Stimulated activated CD8-positive, alpha-beta memory T cell treated with anti-CD3 and anti-CD28 coated beads, Interleukin-4, amount 100 ng/mL, for 24 hours (primary cell): ENCODE measurements around the gene COX6A2.
A peak's percentile ranks its signal among the peaks of the same experiment; 100 is the strongest.

Experiments used
- DNase-seq: peaks from one replicate; pipeline ENCODE4 v3.0.0-alpha.2; 2020; ENCODE audit warnings: low read depth

COX6A2 gene

DNA sequence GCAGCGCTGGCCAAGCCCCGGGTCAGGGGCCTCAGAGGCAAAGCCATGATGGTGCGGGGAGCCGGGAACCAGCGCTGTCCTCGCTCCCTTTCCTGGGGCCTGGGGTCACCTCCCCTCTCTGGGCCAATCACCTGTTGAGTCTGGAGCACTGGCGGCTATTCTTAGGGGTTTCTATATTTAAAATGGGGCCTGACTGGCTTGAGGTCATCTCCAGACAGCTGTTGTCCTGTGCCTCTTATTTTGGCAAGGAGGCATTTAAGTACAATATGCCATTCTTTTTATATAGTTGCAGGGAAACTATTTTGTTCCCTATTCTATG, at the start of gene COX6A2:
COX6A2 (minus strand) TSS at position 82 of the 319 bp plus-strand sequence; CDS start at position 47, 35 bp downstream.
- DNase-seq, result no peak

GRCh38 chr16:31477220-31478216, 49.4 kb upstream of the COX6A2 start:
- no peak for DNase-seq

- DNase-seq, result peak; percentile 82
Observed at GRCh38 chr16:31476303-31477219, 48.4 kb upstream of the COX6A2 start.

DNA sequence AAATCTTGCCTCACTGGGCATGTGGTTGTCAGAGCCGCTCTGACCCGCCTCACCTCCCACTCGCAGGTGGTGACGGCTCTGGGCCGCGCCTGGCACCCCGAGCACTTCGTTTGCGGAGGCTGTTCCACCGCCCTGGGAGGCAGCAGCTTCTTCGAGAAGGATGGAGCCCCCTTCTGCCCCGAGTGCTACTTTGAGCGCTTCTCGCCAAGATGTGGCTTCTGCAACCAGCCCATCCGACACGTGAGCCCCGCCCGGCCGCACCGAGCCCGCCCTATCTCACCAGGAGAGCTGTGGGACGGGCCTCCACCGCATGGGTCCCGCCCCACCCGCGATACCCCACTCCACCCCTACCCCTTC, 47.8 kb upstream of the COX6A2 start:
- no peak for DNase-seq

DNA sequence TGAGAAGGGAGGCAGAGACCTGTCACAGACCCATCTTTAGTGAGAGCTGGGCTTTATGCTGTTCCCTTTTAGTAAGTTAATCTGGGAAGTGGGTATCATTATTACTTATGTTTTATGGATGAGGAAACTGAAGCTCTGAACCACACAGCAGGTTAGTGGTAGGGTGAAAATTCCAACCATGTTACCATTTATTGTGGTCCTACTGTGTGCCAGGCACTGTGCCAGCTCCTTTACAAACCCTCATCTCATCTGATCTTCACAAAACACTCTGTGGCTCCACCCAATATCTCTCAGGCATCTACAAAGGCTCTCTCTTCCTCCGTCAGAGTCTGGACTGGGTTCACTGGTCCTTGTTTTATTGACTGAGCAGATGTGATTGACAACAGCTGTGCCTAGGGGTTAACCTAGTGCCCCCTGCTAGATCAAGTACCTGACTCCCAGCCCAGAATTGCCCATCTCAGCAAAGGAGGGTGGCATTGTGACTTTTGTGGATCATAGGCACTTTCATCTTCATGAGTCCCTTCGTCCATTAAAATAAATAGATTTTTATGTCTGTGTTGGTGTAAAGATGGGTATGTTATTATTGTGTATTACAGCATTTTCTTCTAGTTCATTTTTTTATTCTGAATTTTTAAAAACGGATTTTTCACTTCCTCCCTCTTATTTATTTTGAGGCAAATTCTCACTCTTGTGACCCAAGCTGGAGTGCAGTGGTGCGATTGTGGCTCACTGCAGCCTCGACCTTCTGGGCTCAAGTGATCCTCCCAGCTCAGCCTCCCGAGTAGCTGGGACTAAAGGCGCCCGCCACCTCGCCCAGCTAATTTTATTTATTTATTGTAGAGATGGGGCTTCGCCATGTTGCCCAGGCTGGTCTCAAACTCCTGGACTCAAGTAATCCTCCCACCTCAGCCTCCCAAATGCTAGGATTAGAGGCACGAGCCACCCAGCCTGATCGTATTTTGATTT, 46.9 kb upstream of the COX6A2 start:
- DNase-seq, result no peak

- DNase-seq, result no peak
Observed at GRCh38 chr16:31474173-31474714, 46.1 kb upstream of the COX6A2 start.

DNA sequence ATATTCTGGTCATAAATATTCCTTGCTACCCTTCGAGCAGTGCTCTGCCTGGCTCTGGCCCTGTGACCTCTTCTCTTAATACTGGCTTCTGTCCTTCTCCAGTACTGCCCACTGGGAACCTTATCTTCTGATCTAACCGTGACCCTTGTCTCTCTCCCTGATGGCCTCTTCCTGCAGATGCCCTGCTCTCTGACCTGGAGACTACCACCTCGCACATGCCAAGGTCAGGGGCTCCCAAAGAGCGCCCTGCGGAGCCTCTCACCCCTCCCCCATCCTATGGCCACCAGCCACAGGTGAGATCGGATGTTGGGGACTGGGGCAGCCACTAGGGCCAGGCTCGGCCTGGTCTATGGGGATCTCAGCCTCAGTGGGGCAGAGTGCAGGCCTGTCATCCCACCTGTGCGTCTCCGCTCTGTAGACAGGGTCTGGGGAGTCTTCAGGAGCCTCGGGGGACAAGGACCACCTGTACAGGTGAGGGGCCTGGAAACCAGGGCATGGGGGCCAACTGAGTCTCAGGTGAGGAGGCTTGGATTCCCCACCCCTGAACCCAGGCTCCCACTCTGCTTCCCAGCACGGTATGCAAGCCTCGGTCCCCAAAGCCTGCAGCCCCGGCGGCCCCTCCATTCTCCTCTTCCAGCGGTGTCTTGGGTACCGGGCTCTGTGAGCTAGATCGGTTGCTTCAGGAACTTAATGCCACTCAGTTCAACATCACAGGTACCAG, 45.3 kb upstream of the COX6A2 start:
- DNase-seq, result no peak

DNA sequence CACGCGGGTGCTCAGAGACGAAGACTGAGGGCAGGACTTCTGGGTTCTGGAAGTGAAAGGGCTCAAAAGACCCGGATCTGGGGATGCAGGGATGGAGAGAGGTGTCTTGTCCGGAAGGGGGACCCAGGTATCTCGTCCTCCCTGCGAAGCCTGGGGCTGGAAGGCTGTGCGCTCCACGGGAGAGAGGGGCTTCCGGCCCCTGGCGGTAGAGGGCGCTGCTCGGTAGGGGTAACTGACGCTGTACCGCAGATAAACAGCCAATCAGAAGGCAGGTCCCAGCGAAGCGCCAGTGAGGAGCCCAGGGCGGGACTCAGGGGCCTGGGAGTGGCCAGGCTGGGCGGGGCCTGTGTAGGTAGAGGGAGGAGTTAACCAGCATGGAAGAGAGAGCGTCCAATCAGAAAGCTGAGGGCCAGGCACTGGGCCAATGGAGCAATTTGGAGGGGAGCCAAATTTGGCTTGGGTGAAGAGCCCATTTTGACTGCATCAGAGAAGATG, 44.6 kb upstream of the COX6A2 start:
- DNase-seq, result peak; percentile 22

GRCh38 chr16:31471875-31472708, 43.9 kb upstream of the COX6A2 start, which contains the start of gene TGFB1I1:
TSS of gene TGFB1I1 (plus strand) at chr16:31472152. CDS start at chr16:31472189, 37 bp downstream.
- DNase-seq, result no peak

DNA sequence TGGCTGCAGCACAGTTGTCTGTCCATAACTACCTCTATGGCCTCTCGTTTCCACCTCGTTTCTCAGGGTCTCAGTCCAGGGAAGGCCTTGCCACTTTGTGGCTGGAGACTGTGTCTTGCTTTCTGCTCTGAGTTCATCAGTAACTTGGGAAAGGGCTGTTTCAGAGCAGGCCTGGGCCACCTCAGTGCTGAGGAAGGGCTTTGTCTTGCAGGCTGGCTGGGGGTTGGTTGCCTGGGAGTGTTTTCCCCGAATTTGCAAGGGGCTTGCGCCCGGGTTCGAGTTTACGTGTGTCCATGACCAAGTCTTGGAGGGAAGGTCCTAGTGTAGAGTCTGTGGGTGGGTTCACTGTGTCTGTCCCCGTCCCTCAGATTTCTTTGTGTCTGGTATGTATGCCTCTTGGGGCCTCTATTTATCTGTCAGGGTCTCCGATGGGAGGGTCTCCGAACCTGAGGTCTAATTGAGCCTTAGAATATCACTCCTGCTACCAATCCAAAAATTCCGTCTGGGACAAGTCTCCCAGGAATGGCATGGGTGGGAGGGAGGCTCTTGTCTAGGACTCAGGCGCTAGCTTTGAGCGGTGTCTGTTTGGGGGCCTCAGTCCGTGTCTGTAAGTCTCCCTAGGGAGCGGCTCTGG, 43.2 kb upstream of the COX6A2 start:
- DNase-seq, result no peak

DNA sequence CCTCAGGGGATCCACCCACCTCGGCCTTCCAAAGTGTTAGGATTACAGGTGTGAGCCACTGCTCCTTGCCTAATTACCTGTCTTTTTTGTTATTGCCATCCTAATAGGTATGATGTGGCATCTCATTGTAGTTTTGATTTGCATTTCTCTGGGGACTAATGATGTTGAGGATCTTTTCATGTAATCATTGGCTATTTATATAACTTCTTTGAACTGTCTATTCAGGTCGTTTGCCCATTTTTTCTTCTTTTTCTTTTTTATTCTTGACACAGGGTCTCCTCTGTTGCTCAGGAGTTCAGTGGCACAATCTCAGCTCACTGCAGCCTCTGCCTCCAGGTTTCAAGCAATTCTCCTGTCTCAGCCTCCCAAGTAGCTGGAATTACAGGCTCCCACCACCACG, 42.5 kb upstream of the COX6A2 start:
- no peak for DNase-seq

DNA sequence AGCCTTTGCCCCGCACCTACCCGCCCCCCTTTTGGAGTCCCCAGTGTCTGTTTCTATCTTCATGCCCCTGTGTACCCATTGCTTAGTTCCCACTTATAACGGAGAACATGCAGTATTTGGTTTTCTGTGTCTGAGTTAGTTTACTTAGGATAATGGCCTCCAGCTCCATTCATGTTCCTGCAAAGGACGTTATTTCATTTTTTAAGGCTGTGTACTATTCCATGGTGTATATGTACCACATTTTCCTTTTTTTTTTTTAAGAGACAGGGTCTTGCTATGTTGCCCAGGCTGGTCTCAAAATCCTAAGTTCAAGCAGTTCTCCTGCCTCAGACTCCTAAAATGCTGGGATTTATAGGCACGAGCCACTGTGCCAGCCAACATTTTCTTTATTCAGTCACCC, 39.7 kb upstream of the COX6A2 start:
- no peak for DNase-seq

DNA sequence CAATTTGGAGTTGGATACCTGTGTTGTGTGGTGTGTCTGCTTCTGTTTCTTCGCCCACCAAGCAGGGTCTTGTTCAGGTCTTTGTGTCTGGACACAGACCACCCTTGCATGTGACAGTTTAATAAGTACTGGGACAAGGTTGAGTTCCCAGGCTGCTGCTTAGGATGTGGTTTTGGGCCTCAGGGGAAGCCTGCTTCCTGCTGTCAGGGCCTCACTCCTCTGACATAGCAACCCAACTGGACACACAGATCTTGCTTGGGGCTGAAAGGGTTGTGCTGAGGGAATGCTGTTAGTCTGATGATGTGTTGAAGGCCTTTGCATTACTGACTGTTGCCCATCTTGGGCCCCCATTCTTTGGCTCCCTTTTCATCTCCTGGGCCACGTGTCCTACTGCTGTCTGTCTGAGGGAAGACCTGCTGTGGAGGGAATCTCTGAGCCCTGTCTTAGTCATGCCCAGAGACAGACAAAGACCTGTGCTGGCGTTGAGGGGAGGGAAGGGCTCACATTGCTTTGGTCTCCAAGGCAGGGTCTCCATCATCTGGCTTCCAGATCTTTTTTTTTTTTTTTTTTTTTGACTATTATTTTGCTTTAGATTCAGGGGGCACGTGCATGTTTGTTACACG, 39.1 kb upstream of the COX6A2 start:
- no peak for DNase-seq

GRCh38 chr16:31466381-31466841, 38.3 kb upstream of the COX6A2 start:
- DNase-seq, result no peak

- no peak for DNase-seq
Observed at GRCh38 chr16:31465788-31466370, 37.7 kb upstream of the COX6A2 start.

DNA sequence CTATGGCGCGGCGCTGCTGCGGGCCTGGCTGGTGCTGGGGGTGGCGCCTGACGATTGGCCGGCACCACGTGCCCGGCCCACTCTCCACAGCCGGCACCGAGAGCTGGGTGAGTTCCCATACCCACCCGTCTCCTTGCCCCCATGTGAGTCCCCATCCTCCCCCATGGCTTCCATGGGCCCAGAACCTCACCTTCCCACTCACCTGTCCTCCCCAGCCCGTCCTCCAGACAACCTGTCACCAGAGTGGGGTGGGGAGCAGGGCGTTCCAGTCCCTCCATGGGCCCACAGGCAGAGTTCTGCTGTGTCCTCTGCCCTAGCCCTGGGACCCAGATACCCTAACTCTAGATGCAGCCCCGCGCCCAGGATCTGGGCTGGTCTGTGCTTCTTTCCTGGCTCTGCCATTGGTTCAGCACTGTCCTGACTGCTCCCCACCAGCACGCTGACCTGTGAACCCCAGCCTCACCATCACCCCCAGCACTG, 36.7 kb upstream of the COX6A2 start:
- no peak for DNase-seq

GRCh38 chr16:31464348-31464769, 36.2 kb upstream of the COX6A2 start:
- no peak for DNase-seq
